Peyer's patch (tissue), 4 donors: ENCODE measurements around the gene SIRT6. TPM values are rescaled to one million over a fixed set of nuclear protein-coding genes. Genes with fewer than 3 reads are reported as not detected.

ENCODE experiments used
- DNase-seq, 3 donors: peaks; one replicate each; pipeline ENCODE4 v3.0.0-alpha.2; 2017 to 2019
- H3K27ac ChIP-seq, 4 donors: fragments of 200-600 bp; sonication (generic); one replicate each; pipeline ENCODE4 v1.5.1; 2016 to 2019
- H3K27me3 ChIP-seq, 2 donors: fragments of 200-600 bp; sonication (generic); one replicate each; pipeline ENCODE4 v1.5.1; 2019
- H3K36me3 ChIP-seq, 3 donors: fragments of 200-600 bp; sonication (generic); one replicate each; pipeline ENCODE4 v1.5.1; 2016 to 2019
- H3K4me1 ChIP-seq, 4 donors: fragments of 200-600 bp; sonication (generic); one replicate each; pipeline ENCODE4 v1.5.1; 2016 to 2019
- H3K4me3 ChIP-seq, 4 donors: fragments of 200-600 bp; sonication (generic); 1 replicate in 3 of 4; 2 replicates in 1 of 4; pipeline ENCODE4 v1.5.1; 2016 to 2019; ENCODE audit warnings: mild to moderate bottlenecking in 1 of 4
- H3K9me3 ChIP-seq, 4 donors: fragments of 200-600 bp; sonication (generic); one replicate each; pipeline ENCODE4 v1.5.1; 2016 to 2019; ENCODE audit warnings: mild to moderate bottlenecking in 1 of 4
- CTCF ChIP-seq, 6 experiments: fragments of 450-650 bp in 4 of 6; fragments of 200-600 bp in 2 of 6; sonication (generic) in 1 of 6; IDR thresholded peaks; one replicate each; pipeline ENCODE4 v1.5.1; 2017 to 2019; ENCODE audit warnings: antibody characterized with exemption in 6 of 6, mild to moderate bottlenecking in 3 of 6, moderate library complexity in 1 of 6
- POLR2A ChIP-seq, 2 donors: fragments of 450-650 bp; IDR thresholded peaks; one replicate each; pipeline ENCODE4 v1.5.1; 2017; ENCODE audit warnings: antibody characterized with exemption in 2 of 2, mild to moderate bottlenecking in 2 of 2, moderate library complexity in 2 of 2
- total RNA-seq, 4 donors: library from RNA; depleted of rRNA; stranded (reverse); fragments of >200 nt; gene quantifications; one replicate each; pipeline ENCODE4 v1.1.0, GENCODE V29; 2016

Gene SIRT6
- total RNA-seq, 4 donors from 2014 or later: 55.3 to 115 (median 84.9) TPM

GRCh38 chr19:4201798-4202197, 19.4 kb upstream of the SIRT6 start:
- Histone ChIP-seq H3K9me3 (no peaks in the 10 kb centered on the region), H3K4me3 (no peak overlapping the region), H3K4me1 (peaks cover 0 to 8% (median 0%) of the 10 kb centered on the region in 4 donors), H3K36me3 (no peaks in the 10 kb centered on the region), H3K27ac (no peak overlapping the region), H3K27me3 (peaks cover 0 to 13% of the 10 kb centered on the region in 2 donors)
- TF ChIP-seq POLR2A (IDR thresholded peaks at IDR 0.05) (no peak), CTCF (IDR thresholded peaks at IDR 0.05) (no peak)
- DNase-seq: no peak

- no peak for TF ChIP-seq CTCF (IDR thresholded peaks at IDR 0.05)
- no peak for TF ChIP-seq POLR2A (IDR thresholded peaks at IDR 0.05)
- Histone ChIP-seq H3K27me3 (peaks cover 0 to 13% of the 10 kb centered on the region in 2 donors), H3K27ac (no peak overlapping the region)
Observed at GRCh38 chr19:4200940-4201542, 18.7 kb upstream of the SIRT6 start.

GRCh38 chr19:4199699-4200293, 17.4 kb upstream of the SIRT6 start:
- Histone ChIP-seq H3K9me3 (no peaks in the 10 kb centered on the region), H3K4me1 (peaks cover 0 to 8% (median 0%) of the 10 kb centered on the region in 4 donors), H3K36me3 (no peaks in the 10 kb centered on the region), H3K27me3 (peaks cover 0 to 13% of the 10 kb centered on the region in 2 donors), H3K27ac (no peak overlapping the region), H3K4me3 (no peak overlapping the region)
- no peak for TF ChIP-seq POLR2A (IDR thresholded peaks at IDR 0.05)
- peak in 3 of 6 experiments; percentile 42 to 53 (median 49) for TF ChIP-seq CTCF (IDR thresholded peaks at IDR 0.05)
- DNase-seq: peak in 2 of 3 donors; percentile 58 to 60

More at GRCh38 chr19:4200940-4201542, 18.7 kb upstream of the SIRT6 start:
- DNase-seq: no peak
- peaks cover 0 to 8% (median 0%) of the 10 kb centered on the region in 4 donors for H3K4me1 ChIP-seq
- H3K9me3 ChIP-seq: no peaks in the 10 kb centered on the region
- H3K4me3 ChIP-seq: no peak overlapping the region
- H3K36me3 ChIP-seq: no peaks in the 10 kb centered on the region

- H3K27me3 ChIP-seq: peaks cover 0 to 13% of the 10 kb centered on the region in 2 donors
- no peak for DNase-seq
- H3K4me3 ChIP-seq: no peak overlapping the region
- peaks cover 0 to 8% (median 0%) of the 10 kb centered on the region in 4 donors for H3K4me1 ChIP-seq
- no peaks in the 10 kb centered on the region for H3K9me3 ChIP-seq
- TF ChIP-seq POLR2A (IDR thresholded peaks at IDR 0.05): no peak
- no peak for TF ChIP-seq CTCF (IDR thresholded peaks at IDR 0.05)
- no peak overlapping the region for H3K27ac ChIP-seq
- H3K36me3 ChIP-seq: no peaks in the 10 kb centered on the region
Observed at GRCh38 chr19:4198467-4199126, 16.2 kb upstream of the SIRT6 start.

- H3K4me1 ChIP-seq: peaks cover 0 to 8% (median 0%) of the 10 kb centered on the region in 4 donors
- no peak overlapping the region for H3K4me3 ChIP-seq
- no peaks in the 10 kb centered on the region for H3K9me3 ChIP-seq
- no peak for DNase-seq
- H3K36me3 ChIP-seq: no peaks in the 10 kb centered on the region
- no peak overlapping the region for H3K27ac ChIP-seq
- H3K27me3 ChIP-seq: peaks cover 0 to 13% of the 10 kb centered on the region in 2 donors
- no peak for TF ChIP-seq POLR2A (IDR thresholded peaks at IDR 0.05)
- no peak for TF ChIP-seq CTCF (IDR thresholded peaks at IDR 0.05)
Observed at GRCh38 chr19:4197625-4198466, 15.5 kb upstream of the SIRT6 start.
